Stimulated activated naive CD8-positive, alpha-beta T cell treated with anti-CD3 and anti-CD28 coated beads, Interleukin-15, amount 100 ng/mL, for 72 hours (primary cell): ENCODE results near the gene HLA-DRA.
A peak's percentile ranks its signal among the peaks of the same experiment; 100 is the strongest.

Experiments
- ATAC-seq: fragments of 150-1000 bp; cut with Tn5 transposase; 2 replicates; pipeline ENCODE4 v1.10.0; 2021; ENCODE audit warnings: mild to moderate bottlenecking, moderate library complexity
- DNase-seq, 2 donors: peaks; one replicate each; pipeline ENCODE4 v3.0.0; 2021 to 2022
- H3K27ac Mint-ChIP-seq, 2 donors: one replicate each; pipeline ENCODE4 v1.8.0; 2022; ENCODE audit warnings: mild to moderate bottlenecking in 2 of 2, mixed read lengths in 2 of 2, moderate library complexity in 2 of 2
- H3K27me3 Mint-ChIP-seq: one replicate; pipeline ENCODE4 v1.8.0; 2022; ENCODE audit warnings: mixed read lengths
- H3K4me1 Mint-ChIP-seq: one replicate; pipeline ENCODE4 v1.8.0; 2022; ENCODE audit warnings: mild to moderate bottlenecking, mixed read lengths
- H3K4me3 Mint-ChIP-seq, 2 donors: one replicate each; pipeline ENCODE4 v1.8.0; 2022; ENCODE audit warnings: mild to moderate bottlenecking in 2 of 2, mixed read lengths in 2 of 2, moderate library complexity in 1 of 2
- H3K9me3 Mint-ChIP-seq, 2 donors: one replicate each; pipeline ENCODE4 v1.8.0; 2022; ENCODE audit warnings: mixed read lengths in 2 of 2

HLA-DRA gene

DNA sequence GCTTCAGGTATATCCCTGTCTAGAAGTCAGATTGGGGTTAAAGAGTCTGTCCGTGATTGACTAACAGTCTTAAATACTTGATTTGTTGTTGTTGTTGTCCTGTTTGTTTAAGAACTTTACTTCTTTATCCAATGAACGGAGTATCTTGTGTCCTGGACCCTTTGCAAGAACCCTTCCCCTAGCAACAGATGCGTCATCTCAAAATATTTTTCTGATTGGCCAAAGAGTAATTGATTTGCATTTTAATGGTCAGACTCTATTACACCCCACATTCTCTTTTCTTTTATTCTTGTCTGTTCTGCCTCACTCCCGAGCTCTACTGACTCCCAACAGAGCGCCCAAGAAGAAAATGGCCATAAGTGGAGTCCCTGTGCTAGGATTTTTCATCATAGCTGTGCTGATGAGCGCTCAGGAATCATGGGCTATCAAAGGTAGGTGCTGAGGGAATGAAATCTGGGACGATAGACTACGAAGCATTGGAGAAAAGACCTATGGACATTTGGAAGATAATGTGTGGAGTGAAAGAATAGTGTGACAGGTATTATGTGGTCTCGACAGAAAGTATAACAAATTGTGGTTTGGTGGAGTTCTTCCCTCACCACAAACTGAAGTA, at the start of gene HLA-DRA:
Gene HLA-DRA (plus strand): TSS at position 286 of the 613 bp plus-strand sequence. CDS start 64 bp downstream, at position 350.
- no peaks in the 10 kb centered on the region for H3K9me3 Mint-ChIP-seq
- H3K27ac Mint-ChIP-seq = peak within 1 kb of the TSS in 1 of 2 donors; percentile 49
- peaks cover 45% of the 10 kb centered on the region for H3K27me3 Mint-ChIP-seq
- H3K4me1 Mint-ChIP-seq = peaks cover 12% of the 10 kb centered on the region
- ATAC-seq = peak; percentile 81
- peak within 1 kb of the TSS; percentile 47 to 69 for H3K4me3 Mint-ChIP-seq
- DNase-seq = peak; percentile 21 to 60

DNA sequence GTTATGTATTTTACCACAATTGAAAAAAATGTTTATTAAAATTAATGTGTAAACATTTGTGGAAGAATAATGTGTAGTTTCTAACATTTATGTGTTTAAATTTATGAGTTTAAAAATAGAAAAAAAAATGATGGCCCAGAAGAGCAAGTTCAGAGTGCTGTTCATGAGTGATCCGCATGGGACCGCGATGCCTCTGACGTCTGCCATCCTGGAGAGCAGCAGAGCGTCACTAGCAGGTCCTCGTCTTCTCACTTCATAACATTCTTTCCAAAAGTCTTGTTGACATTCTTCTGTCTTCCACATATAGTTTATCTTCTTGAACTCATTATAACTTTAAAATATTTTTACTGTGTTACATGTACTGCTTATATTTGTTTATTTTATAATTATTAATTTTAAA, 48.2 kb upstream of the HLA-DRA start:
- H3K4me1 Mint-ChIP-seq = no peaks in the 10 kb centered on the region
- DNase-seq (no peak), ATAC-seq (no peak)
- H3K4me3 Mint-ChIP-seq = no peak overlapping the region
- H3K27ac Mint-ChIP-seq = no peak overlapping the region
- H3K9me3 Mint-ChIP-seq = no peaks in the 10 kb centered on the region
- H3K27me3 Mint-ChIP-seq = peaks cover 43% of the 10 kb centered on the region

DNA sequence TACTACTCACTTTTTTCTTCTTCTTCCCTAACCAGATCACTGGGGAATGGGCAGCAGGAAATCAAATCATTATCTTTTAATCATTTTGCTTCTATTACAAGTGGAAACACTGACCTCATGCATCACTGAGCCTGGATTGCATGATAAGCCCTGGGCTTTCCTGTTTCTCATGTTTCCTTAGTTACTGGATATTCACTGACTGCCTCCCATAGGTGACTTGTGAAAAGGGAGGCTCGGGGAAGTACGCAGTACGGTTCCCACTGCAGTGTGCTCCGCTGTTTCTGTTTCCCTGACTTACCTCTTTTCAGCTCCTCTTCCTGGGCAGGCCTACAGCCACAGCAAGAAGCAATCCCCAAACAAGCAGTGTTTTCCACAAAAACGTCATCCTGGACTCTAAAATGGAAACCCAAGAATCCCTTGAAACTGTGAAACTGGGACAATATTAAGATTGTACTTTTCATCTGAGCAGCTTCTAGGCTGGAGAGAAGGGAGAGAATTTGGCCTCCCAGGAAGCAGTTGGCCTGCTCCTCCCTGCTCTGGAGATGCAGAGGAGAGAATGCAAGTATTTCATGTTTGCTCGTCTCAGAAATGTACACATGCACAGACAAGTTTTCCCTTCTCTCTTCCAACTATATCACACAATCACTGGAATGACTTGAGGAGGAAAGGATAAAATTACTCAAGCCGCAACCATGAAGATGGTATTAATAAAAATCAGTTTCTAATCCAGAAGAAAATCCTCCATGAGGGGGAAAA, 45.8 kb upstream of the HLA-DRA start:
- Mint-ChIP-seq H3K4me1 (peaks cover 6% of the 10 kb centered on the region), H3K27ac (no peak overlapping the region), H3K9me3 (no peaks in the 10 kb centered on the region), H3K27me3 (peaks cover 32% of the 10 kb centered on the region), H3K4me3 (no peak overlapping the region)
- DNase-seq (no peak), ATAC-seq (no peak)

DNA sequence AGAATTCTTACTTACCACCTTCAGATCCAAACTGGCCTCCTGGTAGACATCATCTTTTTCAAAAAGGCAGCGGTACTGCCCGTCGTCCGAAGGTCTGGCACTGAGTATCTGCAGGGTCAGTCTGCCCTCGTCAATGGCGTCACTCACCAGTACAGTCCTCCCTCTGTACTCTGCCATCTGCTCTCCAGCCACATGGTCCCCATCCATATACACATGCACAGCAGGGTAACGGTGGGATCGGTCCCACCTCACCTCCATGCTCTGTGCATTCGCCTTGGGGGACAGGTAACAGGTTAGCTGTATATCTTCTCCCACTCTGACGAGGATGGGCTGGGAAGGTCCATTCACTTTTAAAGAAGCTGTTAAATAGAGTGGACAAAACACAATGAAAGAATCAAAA, 43.7 kb upstream of the HLA-DRA start:
- H3K27me3 Mint-ChIP-seq = peaks cover 36% of the 10 kb centered on the region
- no peak overlapping the region for H3K27ac Mint-ChIP-seq
- ATAC-seq (no peak), DNase-seq (no peak)
- no peaks in the 10 kb centered on the region for H3K9me3 Mint-ChIP-seq
- H3K4me3 Mint-ChIP-seq = no peak overlapping the region
- peaks cover 6% of the 10 kb centered on the region for H3K4me1 Mint-ChIP-seq

- Mint-ChIP-seq H3K4me3 (no peak overlapping the region), H3K27me3 (peaks cover 36% of the 10 kb centered on the region), H3K4me1 (peaks cover 6% of the 10 kb centered on the region), H3K9me3 (no peaks in the 10 kb centered on the region), H3K27ac (no peak overlapping the region)
- no peak for DNase-seq
- ATAC-seq = no peak
Measured at GRCh38 chr6:32397252-32397920, 42.3 kb upstream of the HLA-DRA start.

DNA sequence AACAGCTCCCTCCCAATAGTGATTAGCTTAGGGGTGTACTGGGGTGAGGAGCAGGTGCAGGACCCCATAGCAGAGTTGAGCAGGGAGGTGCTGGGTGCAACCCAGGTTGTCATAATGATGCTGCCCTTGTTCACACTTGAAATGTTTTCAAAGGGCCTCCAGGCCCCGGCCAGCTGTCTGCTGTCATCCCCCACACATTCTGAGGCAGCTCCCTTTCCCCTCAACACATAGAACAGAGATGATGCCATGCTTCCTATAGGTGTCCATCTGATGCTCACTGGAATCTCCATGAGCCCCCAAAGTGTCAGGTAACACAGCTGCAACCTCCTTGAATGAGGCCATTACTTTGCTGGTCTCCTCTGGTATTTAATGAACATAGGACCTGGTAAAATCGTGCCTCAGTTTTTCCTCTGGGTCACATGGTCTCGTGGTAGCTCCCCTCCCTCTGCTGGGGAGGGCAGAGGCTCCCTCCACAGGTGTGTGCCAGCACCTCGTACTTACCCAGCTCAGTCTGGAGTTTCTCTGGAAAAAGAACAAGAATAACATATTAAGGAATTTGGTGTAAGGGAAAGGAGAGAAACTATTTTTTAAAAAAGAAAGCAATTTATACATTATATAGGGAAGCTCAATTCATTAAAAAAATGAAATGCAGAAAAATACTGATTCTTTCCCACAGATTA, 38.3 kb upstream of the HLA-DRA start:
- Mint-ChIP-seq H3K9me3 (no peaks in the 10 kb centered on the region), H3K4me3 (no peak overlapping the region), H3K4me1 (peaks cover 6% of the 10 kb centered on the region), H3K27me3 (peaks cover 34% of the 10 kb centered on the region), H3K27ac (no peak overlapping the region)
- DNase-seq = no peak
- ATAC-seq = no peak

GRCh38 chr6:32402812-32403211, 36.9 kb upstream of the HLA-DRA start:
- H3K9me3 Mint-ChIP-seq = no peaks in the 10 kb centered on the region
- H3K4me1 Mint-ChIP-seq = no peaks in the 10 kb centered on the region
- H3K27me3 Mint-ChIP-seq = peaks cover 42% of the 10 kb centered on the region
- no peak overlapping the region for H3K4me3 Mint-ChIP-seq
- H3K27ac Mint-ChIP-seq = no peak overlapping the region
- ATAC-seq (no peak), DNase-seq (no peak)

DNA sequence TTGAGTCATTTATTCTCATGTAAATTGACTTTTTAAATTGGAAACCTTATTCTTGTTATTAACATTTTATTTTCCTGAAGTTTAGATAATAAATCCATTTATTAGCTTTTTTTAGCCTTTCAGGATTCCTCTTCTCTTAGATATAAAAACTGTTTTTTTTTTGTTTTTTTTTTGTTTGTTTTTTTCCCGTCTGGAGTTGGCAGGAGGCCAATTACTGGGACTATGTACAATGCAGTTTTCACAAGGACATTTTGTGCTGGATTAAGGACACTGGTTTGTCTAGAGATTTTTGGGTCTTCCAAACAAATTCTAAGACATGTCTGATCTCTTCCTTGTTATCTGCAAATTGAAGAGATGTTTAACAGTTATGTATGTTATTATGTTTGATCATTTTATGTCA, 34.0 kb upstream of the HLA-DRA start:
- ATAC-seq = no peak
- no peak for DNase-seq
- no peaks in the 10 kb centered on the region for H3K4me1 Mint-ChIP-seq
- H3K9me3 Mint-ChIP-seq = no peaks in the 10 kb centered on the region
- peaks cover 33% of the 10 kb centered on the region for H3K27me3 Mint-ChIP-seq
- H3K27ac Mint-ChIP-seq = no peak overlapping the region
- no peak overlapping the region for H3K4me3 Mint-ChIP-seq

GRCh38 chr6:32406197-32406596, 33.5 kb upstream of the HLA-DRA start:
- H3K4me3 Mint-ChIP-seq = no peak overlapping the region
- peaks cover 36% of the 10 kb centered on the region for H3K27me3 Mint-ChIP-seq

DNA sequence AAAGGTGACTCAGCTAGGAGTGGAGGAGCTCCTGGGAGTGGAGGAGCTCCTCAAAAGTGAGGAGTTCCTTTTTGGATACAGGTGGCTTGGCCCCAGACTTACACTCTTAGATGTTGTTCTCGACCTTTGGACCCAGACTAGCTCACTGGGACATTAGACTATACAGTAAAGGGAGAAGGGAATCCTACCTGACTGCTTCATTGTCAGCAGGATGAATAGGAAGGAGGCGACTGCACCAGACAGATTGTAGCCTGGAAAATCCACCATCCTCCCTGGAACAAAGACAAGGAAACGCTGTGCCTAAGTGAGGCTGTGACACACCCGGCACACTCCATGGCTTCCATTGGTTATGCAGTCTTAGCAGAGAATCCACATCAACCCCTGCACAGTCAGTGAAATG, 32.8 kb upstream of the HLA-DRA start, which contains the start of gene BTNL2:
Gene BTNL2 (minus strand): TSS at position 325 of the 400 bp plus-strand sequence. CDS start 58 bp downstream, at position 267.
- no peak for ATAC-seq
- Mint-ChIP-seq H3K9me3 (no peaks in the 10 kb centered on the region), H3K4me1 (no peaks in the 10 kb centered on the region), H3K27ac (no peak within 1 kb of the TSS), H3K27me3 (peaks cover 43% of the 10 kb centered on the region), H3K4me3 (no peak within 1 kb of the TSS)
- DNase-seq = no peak

More at GRCh38 chr6:32406197-32406596, 33.5 kb upstream of the HLA-DRA start:
- DNase-seq (no peak), ATAC-seq (no peak)
- H3K27ac Mint-ChIP-seq = no peak overlapping the region
- H3K9me3 Mint-ChIP-seq = no peaks in the 10 kb centered on the region
- H3K4me1 Mint-ChIP-seq = no peaks in the 10 kb centered on the region

DNA sequence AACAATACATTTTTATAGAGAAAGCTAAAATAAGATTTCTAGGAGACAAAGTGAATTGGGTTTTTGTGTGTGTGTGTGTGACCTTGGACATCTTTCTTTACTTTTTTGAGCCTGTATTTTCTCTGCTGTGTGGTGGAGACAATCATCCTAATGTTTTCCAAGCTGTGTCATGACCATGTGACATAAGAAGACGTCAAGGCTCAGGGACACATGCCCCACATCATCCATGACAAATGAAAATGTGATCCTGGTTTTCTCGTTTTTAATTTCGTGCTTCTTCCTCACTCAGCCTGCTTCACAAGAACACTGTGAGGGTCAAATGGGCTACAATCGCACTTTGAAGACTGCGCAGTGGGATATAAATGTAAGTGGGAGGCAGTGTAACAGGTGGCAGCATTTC, 28.8 kb upstream of the HLA-DRA start:
- no peak for DNase-seq
- Mint-ChIP-seq H3K9me3 (no peaks in the 10 kb centered on the region), H3K4me3 (no peak overlapping the region), H3K27me3 (peaks cover 66% of the 10 kb centered on the region), H3K27ac (no peak overlapping the region), H3K4me1 (peaks cover 17% of the 10 kb centered on the region)
- ATAC-seq = no peak

- Mint-ChIP-seq H3K27me3 (peaks cover 61% of the 10 kb centered on the region), H3K4me3 (no peak overlapping the region), H3K9me3 (no peaks in the 10 kb centered on the region), H3K27ac (no peak overlapping the region), H3K4me1 (peaks cover 18% of the 10 kb centered on the region)
- DNase-seq (no peak), ATAC-seq (no peak)
Measured at GRCh38 chr6:32411566-32412327, 27.9 kb upstream of the HLA-DRA start.

- Mint-ChIP-seq H3K27me3 (peaks cover 60% of the 10 kb centered on the region), H3K27ac (no peak overlapping the region)
Measured at GRCh38 chr6:32413427-32414047, 26.1 kb upstream of the HLA-DRA start.

DNA sequence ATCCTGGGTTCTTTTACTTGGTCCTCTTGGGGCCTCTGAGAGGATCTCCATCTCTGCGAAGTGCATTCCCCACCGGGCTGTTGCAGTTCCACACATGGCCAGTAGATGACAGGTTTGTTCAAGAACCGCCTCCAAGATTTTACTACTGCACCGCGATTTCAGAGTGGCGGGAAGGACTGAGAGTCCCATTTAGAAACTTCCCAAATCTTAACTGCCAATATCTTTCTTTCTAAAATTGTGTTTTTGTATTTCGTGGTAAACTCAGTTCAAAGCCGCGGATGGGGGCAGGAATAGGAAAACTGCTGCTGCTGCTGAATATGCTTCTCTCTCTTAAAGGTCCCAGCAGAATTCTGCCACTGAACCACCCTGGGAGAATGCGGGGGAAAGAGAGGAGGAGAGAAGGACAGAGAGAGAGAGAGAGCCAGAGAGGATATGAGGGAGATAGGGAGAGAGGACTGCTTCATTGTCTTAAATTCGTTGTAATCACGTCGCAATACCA, 24.1 kb upstream of the HLA-DRA start:
- Mint-ChIP-seq H3K27ac (no peak overlapping the region), H3K9me3 (no peaks in the 10 kb centered on the region), H3K4me1 (peaks cover 18% of the 10 kb centered on the region), H3K4me3 (peak overlapping the region in 1 of 2 donors; percentile 4), H3K27me3 (peaks cover 75% of the 10 kb centered on the region)
- peak; percentile 62 to 63 for DNase-seq
- ATAC-seq = peak; percentile 71

More at GRCh38 chr6:32413427-32414047, 26.1 kb upstream of the HLA-DRA start:
- peak; percentile 90 for ATAC-seq
- Mint-ChIP-seq H3K4me3 (no peak overlapping the region), H3K4me1 (peaks cover 18% of the 10 kb centered on the region), H3K9me3 (no peaks in the 10 kb centered on the region)
- peak; percentile 77 to 81 for DNase-seq
